Measurements from ENCODE around the gene AK4. TPM values are rescaled to one million over a fixed set of nuclear protein-coding genes. Genes with fewer than 3 reads are reported as not detected.
"Not testable (repeated sequence)": the region's sequence is repeated elsewhere in the genome, so short reads cannot be mapped to it uniquely, and the experiment has no call there.

The AK4 gene
- 24.9 TPM for polyA plus RNA-seq (2013, experiment 1 of 2; ENCODE audit: insufficient read length)
- polyA plus RNA-seq (2013, experiment 2 of 2; ENCODE audit: insufficient read length): 26.0 TPM

- DNase-seq: not testable (repeated sequence)
Measured at GRCh38 chr1:65148178-65148547, at the start of gene AK4. AK4 (plus strand) TSS chr1:65148203; CDS start chr1:65148408, 205 bp downstream.

GRCh38 chr1:65103807-65104206, 44.2 kb upstream of the AK4 start:
- DNase-seq: no peak

GRCh38 chr1:65104854-65105534, 43.0 kb upstream of the AK4 start:
- DNase-seq: peak; percentile 15

- DNase-seq: peak; percentile 34
Measured at GRCh38 chr1:65105596-65105995, 42.4 kb upstream of the AK4 start.

- DNase-seq: no peak
Measured at GRCh38 chr1:65108025-65108642, 39.9 kb upstream of the AK4 start.

GRCh38 chr1:65109487-65109886, 38.5 kb upstream of the AK4 start:
- DNase-seq: no peak

GRCh38 chr1:65112811-65113210, 35.2 kb upstream of the AK4 start:
- no peak for DNase-seq

- no peak for DNase-seq
Measured at GRCh38 chr1:65113298-65113697, 34.7 kb upstream of the AK4 start.

GRCh38 chr1:65114322-65114721, 33.7 kb upstream of the AK4 start:
- peak; percentile 2 for DNase-seq

GRCh38 chr1:65119951-65120350, 28.1 kb upstream of the AK4 start:
- peak; percentile 42 for DNase-seq

GRCh38 chr1:65129104-65129503, 18.9 kb upstream of the AK4 start:
- DNase-seq: not testable (repeated sequence)

GRCh38 chr1:65138524-65138923, 9.5 kb upstream of the AK4 start:
- DNase-seq: no peak

GRCh38 chr1:65139793-65140192, 8.2 kb upstream of the AK4 start:
- not testable (repeated sequence) for DNase-seq

- peak; percentile 75 for DNase-seq
Measured at GRCh38 chr1:65141394-65141793, 6.6 kb upstream of the AK4 start.

GRCh38 chr1:65141918-65142317, 6.1 kb upstream of the AK4 start:
- DNase-seq: no peak

GRCh38 chr1:65143112-65143658, 4.8 kb upstream of the AK4 start:
- DNase-seq: not testable (repeated sequence)

- DNase-seq: no peak
Measured at GRCh38 chr1:65146908-65147423, 1.0 kb upstream of the AK4 start.

- DNase-seq: peak; percentile 36
Measured at GRCh38 chr1:65147424-65148177, 402 bp upstream of the AK4 start.

GRCh38 chr1:65148548-65149350, 746 bp downstream of the AK4 start:
- peak; percentile 57 for DNase-seq

- peak; percentile 15 for DNase-seq
Measured at GRCh38 chr1:65149351-65150107, 1.5 kb downstream of the AK4 start.

- no peak for DNase-seq
Measured at GRCh38 chr1:65150108-65150463, 2.1 kb downstream of the AK4 start.

Measured in fibroblast of skin of abdomen (primary cell).